ENCODE measurements around the gene CARD11.

Gene CARD11

GRCh38 chr7:3043544-3044371 is at the start of gene CARD11:
Gene CARD11, minus strand, starts transcription at chr7:3043867. Its CDS starts 85,361 bp downstream, at chr7:2958506.
- H3K4me3 ChIP-seq (ENCODE audit: low read depth, low read length) = peak within 1 kb of the TSS; percentile 41

- H3K4me3 ChIP-seq (ENCODE audit: low read depth, low read length) = no peak overlapping the region
Measured at GRCh38 chr7:3092468-3092867, 48.8 kb upstream of the CARD11 start.

DNA sequence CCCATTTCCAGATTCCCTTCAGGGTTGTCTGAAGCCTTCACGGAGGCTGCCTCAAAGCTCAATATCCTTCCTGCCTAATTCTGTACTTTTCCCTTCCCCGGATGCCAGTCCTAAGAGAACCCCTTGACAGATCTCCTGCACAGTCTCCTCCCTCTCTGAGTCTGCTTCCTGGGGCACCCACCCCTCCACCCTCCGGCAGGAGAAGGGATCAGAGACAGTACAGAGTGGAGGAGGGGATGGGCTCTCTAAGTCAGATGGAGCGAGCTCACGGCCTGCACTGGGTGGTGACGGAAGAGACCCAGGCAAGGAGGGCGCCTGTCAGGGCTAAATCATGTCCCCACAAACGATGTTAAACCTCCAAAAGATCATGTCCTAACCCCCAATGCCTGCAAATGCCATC is 48.0 kb upstream of the CARD11 start:
- H3K4me3 ChIP-seq (ENCODE audit: low read depth, low read length) = no peak overlapping the region

- no peak overlapping the region for H3K4me3 ChIP-seq (ENCODE audit: low read depth, low read length)
Measured at GRCh38 chr7:3089493-3089892, 45.8 kb upstream of the CARD11 start.

DNA sequence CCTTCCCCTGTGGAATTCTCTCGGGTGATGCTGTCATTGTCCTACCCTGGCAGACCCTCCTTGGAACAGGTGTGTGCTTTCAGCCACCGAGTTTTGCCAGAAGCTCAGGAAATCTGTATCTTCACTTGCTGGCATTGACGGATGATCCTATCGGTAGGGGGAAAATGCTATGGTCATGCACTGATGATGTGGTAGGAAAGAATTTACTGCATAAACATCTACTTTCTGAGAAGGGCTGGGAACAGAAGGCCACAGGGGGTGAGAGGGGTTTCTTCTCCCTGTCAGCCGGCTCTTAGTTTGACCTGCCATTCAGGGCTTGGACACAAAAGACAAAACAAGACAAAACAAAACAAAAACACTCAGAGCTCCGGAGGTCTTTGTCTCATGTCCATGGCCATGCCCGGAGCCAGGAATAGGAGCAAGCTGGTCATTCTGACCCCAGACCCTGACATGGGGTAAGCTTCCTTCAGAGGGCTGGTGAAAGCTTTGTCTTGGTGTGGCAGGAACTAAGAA is 43.6 kb upstream of the CARD11 start:
- no peak overlapping the region for H3K4me3 ChIP-seq (ENCODE audit: low read depth, low read length)

- H3K4me3 ChIP-seq (ENCODE audit: low read depth, low read length) = no peak overlapping the region
Measured at GRCh38 chr7:3083350-3083749, 39.7 kb upstream of the CARD11 start.

- no peak overlapping the region for H3K4me3 ChIP-seq (ENCODE audit: low read depth, low read length)
Measured at GRCh38 chr7:3082831-3083230, 39.2 kb upstream of the CARD11 start.

- no peak overlapping the region for H3K4me3 ChIP-seq (ENCODE audit: low read depth, low read length)
Measured at GRCh38 chr7:3082386-3082785, 38.7 kb upstream of the CARD11 start.

- no peak overlapping the region for H3K4me3 ChIP-seq (ENCODE audit: low read depth, low read length)
Measured at GRCh38 chr7:3080106-3080505, 36.4 kb upstream of the CARD11 start.

DNA sequence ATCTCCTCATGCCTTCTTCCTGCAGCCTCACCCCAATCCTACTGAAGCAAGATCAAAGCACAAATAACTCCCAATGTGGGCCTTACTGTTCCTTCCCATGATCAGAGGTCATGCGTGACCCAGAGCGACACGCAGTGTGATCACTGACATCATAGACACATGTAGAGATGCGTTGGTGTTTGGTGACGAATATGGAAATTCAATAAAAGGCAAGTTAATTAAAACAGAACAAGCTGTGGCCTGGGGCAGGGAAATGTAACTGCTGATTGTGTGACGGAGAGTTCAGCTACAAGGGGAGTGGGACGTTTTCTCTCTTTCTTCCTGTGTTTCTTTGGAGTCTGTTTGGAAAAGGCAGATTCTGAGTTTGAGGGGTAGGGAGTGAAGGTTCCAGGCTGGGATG is 34.8 kb upstream of the CARD11 start:
- H3K4me3 ChIP-seq (ENCODE audit: low read depth, low read length) = no peak overlapping the region

- no peak overlapping the region for H3K4me3 ChIP-seq (ENCODE audit: low read depth, low read length)
Measured at GRCh38 chr7:3076700-3077099, 33.0 kb upstream of the CARD11 start.

GRCh38 chr7:3076163-3076562 is 32.5 kb upstream of the CARD11 start:
- H3K4me3 ChIP-seq (ENCODE audit: low read depth, low read length) = no peak overlapping the region

DNA sequence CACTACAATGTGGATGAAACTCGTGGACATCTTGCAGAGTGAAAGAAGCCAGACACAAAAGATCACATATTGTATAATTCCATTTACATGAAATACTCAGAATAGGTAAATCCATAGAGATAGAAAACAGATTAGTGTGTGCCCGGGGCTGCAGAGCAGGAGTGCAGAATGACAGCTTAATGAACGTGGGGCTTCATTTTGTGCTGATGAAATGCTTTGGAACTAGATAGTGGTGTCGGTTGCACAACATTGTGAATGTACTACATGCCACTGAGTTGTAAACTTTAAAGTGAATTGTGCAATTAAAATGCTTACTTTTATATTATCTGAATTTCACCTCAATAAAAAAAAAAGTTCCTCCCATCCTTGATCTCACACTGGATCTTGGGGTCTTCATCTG is 31.8 kb upstream of the CARD11 start:
- no peak overlapping the region for H3K4me3 ChIP-seq (ENCODE audit: low read depth, low read length)

- no peak overlapping the region for H3K4me3 ChIP-seq (ENCODE audit: low read depth, low read length)
Measured at GRCh38 chr7:3074459-3074821, 30.8 kb upstream of the CARD11 start.

DNA sequence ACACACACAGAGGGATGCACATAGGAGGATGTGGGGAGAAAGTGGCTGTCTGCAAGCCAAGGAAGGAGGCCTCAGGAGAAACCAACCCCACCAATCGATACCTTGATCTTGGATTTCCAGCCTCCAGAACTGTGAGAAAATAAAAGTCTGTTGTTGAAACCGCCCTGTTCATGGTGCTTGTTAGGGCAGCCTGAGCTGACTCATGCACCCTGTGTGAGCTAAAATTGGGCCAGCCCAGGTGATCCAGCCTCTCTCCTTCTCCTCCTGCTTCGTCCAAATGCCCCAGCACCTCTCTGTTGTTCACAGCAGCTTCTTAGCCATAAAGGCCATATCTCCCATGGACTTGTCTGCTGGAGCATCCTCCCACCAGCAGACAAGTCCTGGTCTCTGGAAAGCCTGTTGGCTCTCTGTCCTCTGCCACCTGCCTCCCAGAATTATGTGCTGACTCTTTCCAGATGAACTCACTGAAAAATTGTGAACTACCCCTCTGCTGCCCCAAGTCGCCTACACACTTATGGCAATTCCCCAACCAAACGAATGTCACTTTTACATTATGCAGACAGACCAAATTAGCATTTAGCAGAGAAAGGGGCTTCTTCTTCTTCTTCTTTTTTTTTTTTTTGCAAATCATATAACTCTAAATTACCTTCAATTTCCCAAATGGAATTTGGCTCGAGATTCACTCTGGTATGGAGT is 30.2 kb upstream of the CARD11 start:
- H3K4me3 ChIP-seq (ENCODE audit: low read depth, low read length) = no peak overlapping the region

DNA sequence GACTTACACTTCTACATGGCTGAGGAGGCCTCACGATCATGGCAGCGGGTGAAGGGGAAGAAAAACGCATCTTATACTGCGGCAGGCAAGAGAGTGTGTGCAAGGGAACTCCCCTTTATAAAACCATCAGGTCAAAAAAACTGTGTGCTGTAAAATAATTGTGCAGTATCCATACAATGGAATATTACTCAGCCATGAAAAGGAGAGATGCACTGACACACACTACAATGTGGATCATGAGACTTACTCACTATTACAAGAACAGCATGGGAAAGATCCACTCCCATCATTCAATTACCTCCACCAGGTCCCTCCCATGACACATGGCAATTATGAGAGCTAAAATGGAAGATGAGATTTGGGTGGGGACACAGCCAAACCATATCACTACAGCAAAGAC is 27.2 kb upstream of the CARD11 start:
- no peak overlapping the region for H3K4me3 ChIP-seq (ENCODE audit: low read depth, low read length)

GRCh38 chr7:3069771-3070449 is 26.2 kb upstream of the CARD11 start:
- H3K4me3 ChIP-seq (ENCODE audit: low read depth, low read length) = no peak overlapping the region

DNA sequence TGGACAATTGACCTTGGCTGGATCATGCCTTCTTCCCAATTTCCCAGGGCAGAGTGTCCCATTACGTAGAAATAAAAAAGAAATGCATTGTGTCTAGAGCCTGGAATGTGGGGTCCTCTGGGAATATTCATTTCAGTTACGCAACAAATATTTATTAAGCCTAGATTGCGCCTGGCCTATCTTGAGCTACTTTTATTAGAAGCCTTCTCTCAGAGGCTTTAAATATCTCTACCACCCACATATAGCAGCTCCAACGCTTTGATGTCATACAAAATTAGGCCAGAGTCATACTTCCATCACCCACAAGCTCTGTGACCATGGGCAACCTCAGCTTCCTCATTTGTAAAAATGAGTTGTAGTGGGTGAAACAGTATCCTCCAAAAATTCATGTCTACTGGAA is 24.9 kb upstream of the CARD11 start:
- H3K4me3 ChIP-seq (ENCODE audit: low read depth, low read length) = no peak overlapping the region

DNA sequence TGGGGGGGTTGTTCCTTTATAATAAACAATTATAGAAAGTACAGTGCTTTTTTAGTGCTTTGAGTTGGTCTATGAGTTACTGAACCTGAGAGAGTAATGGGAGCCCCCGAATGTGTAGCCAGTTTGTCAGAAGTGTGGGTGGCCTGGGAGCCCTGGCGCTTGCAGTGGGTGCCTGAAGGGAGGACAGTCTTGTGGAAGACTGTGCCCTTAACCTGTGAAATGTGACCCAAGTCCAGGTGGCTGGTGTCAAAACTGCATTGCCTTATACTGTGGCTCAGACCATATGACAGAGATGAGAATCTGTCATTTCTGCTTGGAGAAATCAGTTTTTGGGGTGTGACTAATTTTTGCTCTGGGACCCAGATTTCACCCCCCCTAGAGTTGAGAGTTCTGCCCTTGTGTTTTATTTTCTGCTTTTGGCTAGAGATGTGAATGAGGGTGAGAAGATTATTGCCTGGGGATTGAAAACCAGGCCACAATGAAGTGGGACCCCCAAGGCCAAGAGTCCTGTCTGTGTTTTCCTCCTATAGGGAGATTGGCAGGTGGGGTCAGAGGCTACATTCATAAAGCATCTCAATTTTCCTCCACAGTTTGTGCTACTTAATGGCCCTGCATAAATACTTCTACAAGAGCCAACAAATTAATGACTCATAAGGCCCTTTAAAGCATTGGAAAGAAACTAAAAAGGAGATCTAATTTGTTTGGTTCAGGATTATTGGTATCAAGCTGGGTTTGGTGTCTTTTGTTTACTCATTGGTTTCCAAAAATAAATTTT is 24.1 kb upstream of the CARD11 start:
- H3K4me3 ChIP-seq (ENCODE audit: low read depth, low read length) = no peak overlapping the region

DNA sequence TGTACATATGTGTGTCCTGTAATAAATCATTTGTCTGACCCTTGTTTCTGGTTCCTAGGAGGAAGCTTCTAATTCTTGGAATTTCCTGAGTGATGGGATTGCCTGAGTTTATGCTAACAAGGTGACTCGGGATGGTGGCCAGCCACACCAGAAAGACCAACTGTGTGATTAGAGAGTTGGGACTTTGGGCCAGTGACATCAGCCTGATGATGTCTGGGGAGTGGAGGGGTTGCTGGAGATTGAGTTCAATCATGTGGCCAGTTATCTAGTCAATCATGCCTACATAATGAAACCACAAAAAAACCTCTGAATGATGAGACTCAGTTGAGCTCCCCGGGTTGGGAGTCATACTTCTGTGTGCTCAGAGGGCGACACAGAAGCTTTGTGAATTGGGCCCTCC is 23.5 kb upstream of the CARD11 start:
- no peak overlapping the region for H3K4me3 ChIP-seq (ENCODE audit: low read depth, low read length)

DNA sequence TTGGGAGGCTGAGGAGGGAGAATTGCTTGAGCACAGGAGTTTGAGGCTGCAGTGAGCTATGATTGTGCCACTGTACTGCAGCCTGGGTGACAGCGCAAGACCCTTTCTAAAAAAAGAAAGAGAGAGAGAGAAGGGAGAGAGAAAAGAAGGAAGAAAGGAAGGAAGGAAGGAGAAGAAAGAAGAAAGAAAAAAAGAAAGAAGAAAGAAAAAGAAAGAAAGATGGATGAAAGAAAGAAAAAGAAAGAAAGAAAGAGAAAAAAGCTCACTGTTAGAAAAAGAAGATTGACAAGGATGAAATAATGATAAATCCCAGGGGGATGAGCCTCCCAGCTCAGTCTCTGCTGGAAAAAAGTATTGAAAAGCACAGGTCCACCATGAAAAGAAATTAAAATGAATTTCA is 22.8 kb upstream of the CARD11 start:
- no peak overlapping the region for H3K4me3 ChIP-seq (ENCODE audit: low read depth, low read length)

Data from iPS-11a (cell line).